ENCODE results near the gene HYCC1.
"Not testable (repeated sequence)": the region's sequence is repeated elsewhere in the genome, so short reads cannot be mapped to it uniquely, and the experiment has no call there.

Gene HYCC1

DNA sequence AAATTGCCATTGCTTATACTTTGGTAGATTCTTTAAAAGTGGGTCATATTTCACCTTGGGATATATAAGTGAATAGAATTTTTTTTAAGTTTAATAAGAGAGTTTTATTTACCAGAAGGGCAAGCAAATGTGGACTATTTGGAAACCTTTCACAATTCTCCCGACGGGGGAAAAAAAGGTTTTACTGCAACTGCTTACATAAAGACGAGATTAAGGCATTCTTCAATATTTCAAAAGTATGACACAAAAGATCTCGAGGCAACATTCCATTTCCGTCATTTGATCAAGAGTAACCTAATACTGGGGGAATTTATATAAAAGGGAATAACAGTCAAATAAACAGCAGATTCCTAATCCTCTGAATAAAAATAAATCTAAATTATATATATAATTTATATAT is 28.5 kb downstream of the HYCC1 start:
- DNase-seq (ENCODE audit: low read depth, low spot score), result no peak

DNA sequence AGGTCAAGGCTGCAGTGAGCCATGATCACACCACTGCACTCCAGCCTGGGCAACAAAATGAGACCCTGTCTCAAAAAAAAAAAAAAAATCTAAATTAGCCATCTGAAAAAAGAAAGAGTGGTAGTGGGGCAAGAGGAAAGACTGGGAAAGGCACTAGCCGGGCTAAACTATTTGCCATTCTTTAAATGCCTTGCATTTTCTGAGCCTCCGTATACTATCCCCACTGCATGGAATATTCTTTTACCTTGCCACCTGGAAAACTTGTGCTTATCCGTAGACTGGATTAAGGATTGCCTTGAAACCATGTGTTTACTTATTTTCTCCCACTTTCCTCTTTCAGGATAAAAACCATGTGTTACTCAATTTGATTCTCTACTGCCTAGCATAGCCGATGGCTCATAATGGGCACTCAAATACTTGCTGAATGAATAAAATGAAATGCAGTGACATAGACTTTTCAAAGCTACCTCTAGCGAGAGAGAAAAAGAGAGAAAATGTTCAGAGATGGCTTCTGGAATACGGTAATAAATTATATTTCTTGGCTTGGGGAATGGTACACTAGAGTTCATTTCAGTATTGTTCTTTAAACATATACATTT is 30.6 kb downstream of the HYCC1 start:
- no peak for DNase-seq (ENCODE audit: low read depth, low spot score)

DNA sequence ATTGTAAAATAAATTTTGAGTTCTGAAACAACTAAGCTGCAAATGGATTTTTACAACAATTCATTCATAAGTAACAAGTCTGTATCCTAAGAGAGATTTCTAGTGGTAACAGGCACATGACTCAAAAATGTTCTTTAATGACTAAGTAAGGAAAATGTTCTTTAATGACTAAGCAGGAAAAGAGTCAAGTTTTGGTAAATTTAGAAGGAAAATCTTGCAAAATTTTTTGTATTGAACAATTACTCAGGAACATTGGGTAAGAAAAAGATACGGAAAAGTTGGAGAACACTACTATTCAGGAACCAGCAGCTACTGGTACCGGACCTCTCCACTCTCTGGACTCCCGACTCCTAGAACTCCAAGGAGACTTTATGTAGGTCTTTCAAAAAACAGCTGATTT is 33.5 kb downstream of the HYCC1 start:
- no peak for DNase-seq (ENCODE audit: low read depth, low spot score)

DNA sequence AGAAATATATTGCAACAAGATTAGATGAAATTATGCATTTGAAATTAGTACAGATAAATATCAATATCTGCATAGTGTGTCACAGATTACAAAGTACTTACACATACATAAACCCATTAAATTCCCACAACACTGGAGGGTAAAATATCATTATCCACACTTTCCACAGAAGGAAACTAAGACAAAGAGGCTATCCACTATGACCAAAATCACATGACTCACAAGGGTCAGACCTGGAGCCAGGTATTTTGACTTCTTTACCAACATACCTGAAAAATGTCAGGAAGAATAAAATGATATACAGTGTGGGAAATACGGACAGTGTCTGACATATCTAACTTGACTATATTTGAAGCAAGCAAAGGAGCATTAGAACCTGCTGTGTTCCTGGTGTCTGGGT is 34.1 kb downstream of the HYCC1 start:
- DNase-seq (ENCODE audit: low read depth, low spot score), result no peak

DNA sequence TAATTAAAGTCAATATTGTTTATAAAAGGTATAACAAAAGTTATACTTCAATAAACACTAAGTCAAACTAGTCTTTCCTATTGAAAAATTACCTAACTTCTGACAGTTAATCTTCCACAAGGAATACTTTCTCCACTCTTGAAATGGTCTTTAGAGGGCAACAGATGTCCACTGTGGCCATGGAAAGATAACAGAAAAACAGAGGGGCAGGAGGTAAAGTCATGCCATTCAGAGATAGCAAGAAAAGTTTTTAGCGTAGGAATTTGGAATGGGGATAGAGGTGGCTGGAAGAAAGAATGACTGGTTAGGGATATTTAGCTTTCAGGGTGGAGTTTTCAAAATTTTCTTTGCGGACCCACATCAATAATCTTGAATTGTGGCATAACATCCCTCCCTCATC is 34.7 kb downstream of the HYCC1 start:
- DNase-seq (ENCODE audit: low read depth, low spot score), result no peak

DNA sequence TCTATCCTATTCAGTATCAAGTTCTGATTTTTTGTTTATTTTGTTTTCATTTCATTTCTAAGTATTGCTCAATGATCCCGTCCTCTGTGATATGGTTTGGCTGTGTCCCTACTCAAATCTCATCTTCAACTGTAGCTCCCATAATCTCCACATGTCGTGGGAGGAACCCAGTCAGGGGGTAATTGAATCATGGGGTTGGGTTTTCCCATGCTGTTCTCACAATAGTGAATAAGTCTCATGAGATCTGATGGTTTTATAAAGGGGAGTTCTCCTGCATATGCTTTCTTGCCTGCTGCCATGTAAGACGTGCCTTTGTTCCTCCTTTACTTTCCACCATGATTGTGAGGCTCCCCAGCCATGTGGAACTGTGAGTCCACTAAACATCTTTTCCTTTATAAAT is 39.3 kb downstream of the HYCC1 start:
- DNase-seq (ENCODE audit: low read depth, low spot score), result not testable (repeated sequence)

DNA sequence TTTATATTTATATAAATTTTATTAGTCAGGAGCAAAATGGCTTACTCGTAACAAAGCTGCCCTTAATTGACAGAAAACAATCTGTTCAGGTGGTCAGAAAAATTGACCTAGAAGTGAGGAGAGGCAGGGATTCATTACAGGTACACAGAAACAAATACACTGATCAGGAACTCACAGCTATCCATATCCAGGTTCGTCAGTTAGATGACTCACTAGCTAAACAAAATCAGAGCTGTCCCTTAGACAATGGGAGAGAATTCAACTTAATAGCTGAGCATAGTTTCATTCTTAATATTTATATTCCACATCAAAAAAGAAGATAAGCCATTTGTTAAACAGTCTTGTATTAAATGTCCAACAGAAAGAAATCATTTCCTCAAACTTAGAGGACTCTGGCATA is 41.7 kb downstream of the HYCC1 start:
- no peak for DNase-seq (ENCODE audit: low read depth, low spot score)

DNA sequence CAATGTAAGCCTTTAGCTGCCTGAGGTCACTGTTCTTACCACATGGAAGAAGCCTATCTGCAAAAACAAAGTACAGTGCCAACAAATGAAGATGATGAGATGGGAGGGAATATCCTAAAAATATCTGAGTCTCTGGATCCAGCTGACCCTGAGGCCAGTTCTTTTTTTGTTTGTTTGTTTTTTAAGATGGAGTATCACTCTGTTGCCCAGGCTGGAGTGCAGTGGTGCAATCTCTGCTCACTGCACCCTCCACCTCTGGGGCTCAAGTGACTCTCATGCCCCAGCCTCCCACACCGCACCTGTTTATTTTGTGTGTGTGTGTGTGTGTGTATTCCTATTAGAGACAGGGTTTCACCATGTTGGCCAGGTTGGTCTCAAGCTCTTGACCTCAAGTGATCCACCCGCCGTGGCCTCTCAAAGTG is 44.9 kb downstream of the HYCC1 start:
- no peak for DNase-seq (ENCODE audit: low read depth, low spot score)
